ENCODE data around the gene TXNDC16.

GRCh38 chr14:52599974-52600373 is 47.7 kb upstream of the TXNDC16 start:
- TF ChIP-seq CTCF (IDR thresholded peaks at IDR 0.05) (no peak), ZFX (IDR thresholded peaks at IDR 0.05; ENCODE audit: borderline replicate concordance) (no peak)
